ENCODE results near the gene OXA1L.
"Not testable (repeated sequence)": the region's sequence is repeated elsewhere in the genome, so short reads cannot be mapped to it uniquely, and the experiment has no call there.

The OXA1L gene

DNA sequence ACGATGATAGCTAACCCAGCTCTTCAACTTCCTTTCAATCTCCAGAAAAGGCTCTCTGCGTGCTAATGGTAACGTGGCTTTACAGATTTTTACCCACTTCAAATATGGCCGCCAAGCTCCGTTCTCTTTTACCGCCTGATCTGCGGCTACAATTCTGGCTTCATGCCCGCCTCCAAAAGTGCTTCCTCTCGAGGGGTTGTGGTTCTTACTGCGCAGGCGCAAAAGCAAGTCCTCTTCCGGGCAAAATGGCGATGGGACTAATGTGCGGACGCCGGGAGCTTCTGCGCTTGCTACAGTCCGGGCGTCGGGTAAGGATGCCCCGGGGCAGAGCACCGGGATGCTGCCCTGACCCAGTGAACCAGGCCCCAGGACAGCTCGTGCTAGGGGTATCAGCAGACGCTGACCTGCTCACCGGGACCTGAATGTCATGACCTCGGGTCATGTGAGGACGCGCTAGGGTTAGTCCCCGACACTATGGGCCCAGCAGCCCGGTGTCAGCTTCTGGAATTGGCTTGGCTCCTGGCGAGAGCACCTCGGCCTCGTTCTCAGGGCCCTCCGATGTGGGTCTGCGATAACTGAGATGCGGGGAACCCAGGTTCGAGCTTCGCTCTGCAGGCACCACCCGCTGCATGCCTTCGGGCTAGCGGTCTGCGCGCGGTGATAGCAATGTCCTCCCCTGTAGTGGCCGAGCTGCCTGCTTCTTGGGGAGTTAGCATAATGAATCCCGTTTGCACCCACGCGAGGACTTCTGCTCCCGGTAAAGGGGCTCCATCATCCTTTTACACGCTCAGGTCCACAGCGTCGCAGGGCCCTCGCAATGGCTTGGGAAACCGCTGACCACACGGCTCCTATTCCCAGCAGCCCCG lies at the start of gene OXA1L:
Gene OXA1L (plus strand): TSS at position 232 of the 866 bp plus-strand sequence. CDS start 14 bp downstream, at position 246.
- peak; percentile 91 for DNase-seq (ENCODE audit: low read depth, low spot score)

DNA sequence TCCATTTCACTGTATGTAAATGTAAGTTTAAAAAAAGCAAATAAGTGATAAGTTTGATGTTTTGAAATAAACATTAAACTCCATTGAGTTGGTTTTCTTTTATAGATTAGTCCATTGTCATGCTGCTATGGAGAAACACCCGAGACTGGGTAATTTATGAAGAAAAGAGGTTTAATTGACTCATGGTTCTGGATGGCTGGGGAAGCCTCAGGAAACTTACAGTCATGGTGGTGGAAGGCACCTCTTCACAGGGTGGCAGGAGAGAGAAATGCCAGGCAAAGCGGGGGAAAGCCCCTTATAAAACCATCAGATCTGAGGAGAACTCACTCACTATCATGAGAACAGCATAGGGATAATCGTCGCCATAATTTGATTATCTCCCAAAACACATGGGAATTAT lies 48.4 kb upstream of the OXA1L start:
- no peak for DNase-seq (ENCODE audit: low read depth, low spot score)

DNA sequence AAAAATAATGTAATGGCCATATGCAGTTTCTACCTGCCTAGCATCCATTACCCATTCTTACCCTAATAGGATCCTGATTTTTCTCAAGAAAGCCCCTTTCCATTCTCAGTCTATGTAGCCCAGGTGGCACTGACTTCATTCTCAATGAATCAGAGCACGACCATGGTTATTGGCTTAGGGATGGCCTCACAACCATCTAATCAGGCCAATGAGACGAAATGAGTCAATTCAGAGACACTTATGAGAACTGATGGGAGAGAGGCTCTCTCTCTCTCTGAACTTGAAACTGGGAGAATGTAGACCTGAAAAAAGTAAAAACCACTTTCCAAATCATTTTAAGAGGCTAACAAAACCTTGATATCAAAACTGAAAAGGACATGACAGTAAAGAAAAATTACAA lies 45.3 kb upstream of the OXA1L start:
- no peak for DNase-seq (ENCODE audit: low read depth, low spot score)

DNA sequence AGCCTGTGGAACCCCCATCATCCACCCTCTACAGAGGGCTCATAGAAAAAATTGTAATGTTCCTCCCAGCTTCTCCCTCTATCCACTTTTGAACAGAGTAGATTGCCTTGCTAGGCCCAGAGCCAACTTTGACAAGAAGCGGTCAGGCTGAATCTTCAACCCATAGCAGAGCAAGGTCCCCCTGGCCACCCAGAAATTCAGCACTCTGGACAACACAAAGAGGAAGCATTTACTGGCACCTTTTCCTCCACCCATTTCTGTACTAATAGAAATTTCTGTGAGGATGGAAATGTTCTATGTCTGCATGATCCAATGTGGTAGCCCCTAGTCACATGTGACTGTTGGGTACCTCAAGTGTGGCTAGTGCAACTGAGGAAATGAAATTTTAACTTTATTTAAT lies 42.7 kb upstream of the OXA1L start:
- DNase-seq (ENCODE audit: low read depth, low spot score): no peak

DNA sequence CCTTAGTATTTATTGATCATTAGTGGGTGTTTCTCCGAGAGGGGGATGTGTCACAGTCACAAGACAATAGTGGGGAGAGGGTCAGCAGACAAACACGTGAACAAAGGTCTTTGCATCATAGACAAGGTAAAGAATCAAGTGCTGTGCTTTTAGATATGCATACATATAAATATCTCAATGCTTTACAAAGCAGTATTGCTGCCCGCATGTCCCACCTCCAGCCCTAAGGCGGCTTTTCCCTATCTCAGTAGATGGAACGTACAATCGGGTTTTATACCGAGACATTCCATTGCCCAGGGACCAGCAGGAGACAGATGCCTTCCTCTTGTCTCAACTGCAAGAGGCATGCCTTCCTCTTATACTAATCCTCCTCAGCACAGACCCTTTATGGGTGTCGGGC lies 41.6 kb upstream of the OXA1L start:
- not testable (repeated sequence) for DNase-seq (ENCODE audit: low read depth, low spot score)

DNA sequence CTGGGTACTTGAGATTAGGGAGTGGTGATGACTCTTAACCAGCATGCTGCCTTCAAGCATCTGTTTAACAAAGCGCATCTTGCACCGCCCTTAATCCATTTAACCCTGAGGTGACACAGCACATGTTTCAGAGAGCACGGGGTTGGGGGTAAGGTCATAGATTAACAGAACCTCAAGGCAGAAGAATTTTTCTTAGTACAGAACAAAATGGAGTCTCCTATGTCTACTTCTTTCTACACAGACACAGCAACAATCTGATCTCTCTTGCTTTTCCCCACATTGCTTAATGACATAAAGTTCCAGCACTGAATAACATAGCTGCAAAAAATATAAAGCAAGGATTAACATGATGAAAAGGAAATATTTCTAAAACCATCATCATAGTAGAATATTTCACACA lies 41.1 kb upstream of the OXA1L start:
- DNase-seq (ENCODE audit: low read depth, low spot score): not testable (repeated sequence)

DNA sequence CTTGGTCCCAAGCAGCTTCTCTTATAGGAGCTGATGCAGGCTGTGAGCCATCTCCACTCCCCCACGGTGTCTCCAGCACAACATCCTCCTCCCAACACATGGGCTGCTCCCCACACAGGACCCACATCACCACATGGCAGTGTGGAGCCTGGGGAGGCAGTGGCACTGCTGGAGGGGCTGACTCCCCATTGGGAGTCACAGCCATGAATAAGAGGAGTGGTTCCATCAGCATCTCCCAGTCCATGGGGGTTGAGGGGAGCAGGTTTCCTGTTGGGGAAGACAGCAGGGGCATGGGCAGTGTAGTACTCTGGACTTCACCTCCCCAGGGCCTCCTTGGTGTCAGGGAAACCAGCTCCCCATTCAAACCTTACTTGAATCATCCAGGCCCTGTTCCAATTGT lies 40.5 kb upstream of the OXA1L start:
- DNase-seq (ENCODE audit: low read depth, low spot score): no peak

DNA sequence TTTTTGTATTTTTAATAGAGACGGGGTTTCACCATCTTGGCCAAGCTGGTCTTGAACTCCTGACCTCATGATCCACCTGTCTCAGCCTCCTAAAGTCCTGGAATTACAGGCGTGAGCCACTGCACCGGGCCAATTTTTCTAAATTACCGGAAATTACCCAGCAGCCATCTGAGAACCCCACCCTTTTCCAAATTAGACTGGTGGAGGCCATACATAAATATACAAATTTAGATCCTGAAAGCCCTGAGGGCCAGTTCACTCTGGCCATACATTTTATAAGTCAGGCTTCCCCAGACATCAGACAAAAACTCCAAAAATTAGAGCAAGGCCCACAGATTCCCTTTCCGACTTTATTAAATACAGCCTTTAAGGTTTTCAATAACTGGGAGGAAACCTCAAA lies 34.4 kb upstream of the OXA1L start:
- not testable (repeated sequence) for DNase-seq (ENCODE audit: low read depth, low spot score)

DNA sequence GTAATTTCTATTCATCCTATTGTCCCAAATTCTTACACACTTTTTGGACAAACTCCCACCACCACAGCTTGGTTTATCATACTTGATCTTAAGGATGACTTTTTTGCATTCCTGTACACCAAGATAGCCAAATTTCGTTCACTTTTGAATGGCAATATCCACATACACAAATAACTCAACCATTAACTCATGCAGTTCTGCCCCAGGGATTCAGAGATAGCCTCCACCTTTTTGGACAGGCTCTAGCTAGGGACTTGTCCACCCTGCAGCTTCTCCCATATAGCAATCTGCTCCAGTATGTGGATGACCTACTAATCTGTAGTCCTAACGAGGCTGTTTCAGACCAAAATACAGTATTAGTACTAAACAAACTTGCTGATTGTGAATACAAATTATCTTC lies 32.7 kb upstream of the OXA1L start:
- DNase-seq (ENCODE audit: low read depth, low spot score): no peak

DNA sequence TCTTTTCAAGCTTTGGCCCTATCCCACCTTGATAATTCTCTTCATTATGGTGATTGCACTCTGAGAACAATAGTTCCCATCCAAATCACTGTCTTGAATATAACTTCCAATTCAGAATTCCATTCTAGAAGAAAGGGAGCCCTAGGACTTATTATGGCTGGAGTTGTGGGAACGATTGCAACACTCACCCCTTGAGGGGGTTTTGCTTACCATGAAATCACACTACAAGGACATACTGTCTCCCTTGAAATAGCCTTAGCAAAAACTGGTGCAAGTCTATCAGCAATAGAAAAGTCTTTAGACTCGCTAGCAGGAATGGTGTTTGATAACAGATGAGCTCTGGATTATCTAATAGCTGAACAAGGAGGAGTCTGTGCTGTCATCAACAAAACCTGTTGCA lies 31.4 kb upstream of the OXA1L start:
- DNase-seq (ENCODE audit: low read depth, low spot score): no peak

DNA sequence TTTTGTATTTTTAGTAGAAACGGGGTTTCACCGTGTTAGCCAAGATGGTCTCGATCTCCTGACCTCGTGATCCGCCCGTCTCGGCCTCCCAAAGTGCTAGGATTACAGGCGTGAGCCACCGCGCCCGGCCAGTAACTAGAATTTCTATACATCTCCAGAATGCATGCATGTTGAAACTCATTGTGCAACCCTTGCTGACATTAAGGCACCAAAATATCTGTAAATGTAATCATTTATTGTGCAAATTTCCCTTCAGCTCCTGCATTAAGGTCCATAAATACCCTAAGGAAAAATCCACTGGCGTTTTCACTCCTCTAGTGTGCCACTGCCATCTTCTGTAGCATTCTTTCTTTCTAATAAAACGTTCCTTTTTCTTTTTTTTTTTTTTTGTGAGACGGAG lies 30.1 kb upstream of the OXA1L start:
- DNase-seq (ENCODE audit: low read depth, low spot score): not testable (repeated sequence)

DNA sequence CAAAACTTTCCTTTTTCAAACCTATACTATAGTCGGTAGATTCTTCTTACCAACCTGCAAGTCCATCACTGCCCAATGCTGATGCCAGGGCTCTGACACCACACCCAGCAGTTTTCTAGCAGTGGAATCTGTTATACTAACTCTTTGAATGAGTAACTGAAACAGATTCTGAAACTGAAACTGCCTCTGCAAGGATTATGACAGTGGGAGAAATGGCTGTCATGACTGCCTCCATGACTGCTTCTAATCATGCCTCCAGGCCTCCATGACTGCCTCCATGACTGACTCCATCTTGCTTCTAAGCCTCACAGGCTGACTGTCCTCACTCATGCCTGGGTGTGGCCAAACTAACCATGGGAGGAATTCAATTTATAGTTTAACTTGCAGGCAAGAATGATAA lies 29.4 kb upstream of the OXA1L start:
- no peak for DNase-seq (ENCODE audit: low read depth, low spot score)

DNA sequence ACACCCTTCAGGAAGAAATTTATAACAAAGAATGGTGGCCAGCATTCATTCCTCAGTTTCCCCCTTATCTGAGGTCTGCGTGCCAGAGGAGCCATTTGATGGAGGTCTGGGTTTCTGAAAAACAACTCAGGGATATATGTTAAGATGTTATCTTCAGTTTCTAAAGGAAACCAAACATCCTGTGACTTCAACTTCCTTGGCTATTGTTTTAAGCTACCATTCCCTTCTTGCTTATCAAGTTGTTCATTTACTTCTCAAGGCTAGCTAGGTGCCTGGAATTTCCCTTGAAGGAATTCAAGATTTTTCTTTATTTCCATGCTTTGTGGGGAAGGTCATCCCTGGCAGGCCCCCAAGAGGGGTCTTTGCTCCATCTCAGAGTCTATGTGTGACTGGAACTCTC lies 27.1 kb upstream of the OXA1L start:
- DNase-seq (ENCODE audit: low read depth, low spot score): no peak

DNA sequence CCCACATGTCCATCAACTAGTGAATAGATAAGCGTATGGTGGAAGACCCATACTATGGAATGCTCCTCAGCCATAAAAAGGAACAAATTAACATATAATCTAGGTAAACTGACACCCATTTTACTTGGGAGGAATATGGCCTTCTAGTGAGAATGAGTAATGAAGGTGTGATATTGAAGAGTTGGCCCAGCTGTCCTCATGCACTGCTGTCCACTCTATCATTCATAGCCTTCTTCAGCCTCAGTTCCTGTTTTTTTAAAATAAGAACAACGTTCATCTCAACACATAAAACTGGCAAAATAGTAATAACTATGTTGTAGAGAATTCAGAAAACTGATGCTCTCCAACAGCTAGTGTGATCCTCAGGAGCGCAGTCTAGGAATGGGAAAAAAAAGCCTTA lies 26.5 kb upstream of the OXA1L start:
- no peak for DNase-seq (ENCODE audit: low read depth, low spot score)

DNA sequence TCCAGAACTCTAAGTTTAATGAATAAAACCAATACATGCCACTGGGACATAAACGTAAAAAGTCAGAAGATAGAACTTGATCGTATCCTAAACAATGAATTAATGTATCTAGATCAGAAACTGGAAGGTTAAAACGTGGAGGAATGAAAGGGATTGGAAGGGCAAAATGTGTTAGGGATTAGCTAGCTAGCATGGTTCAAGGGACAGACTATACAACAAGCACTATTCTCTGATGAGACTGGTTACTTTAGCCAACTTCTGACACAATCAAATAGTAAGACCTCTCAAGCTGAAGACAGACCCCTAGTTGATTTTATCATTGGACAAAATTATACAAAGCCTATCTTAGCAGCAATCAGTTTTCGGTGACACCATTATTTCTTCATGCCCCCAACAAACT lies 18.7 kb upstream of the OXA1L start:
- DNase-seq (ENCODE audit: low read depth, low spot score): no peak

DNA sequence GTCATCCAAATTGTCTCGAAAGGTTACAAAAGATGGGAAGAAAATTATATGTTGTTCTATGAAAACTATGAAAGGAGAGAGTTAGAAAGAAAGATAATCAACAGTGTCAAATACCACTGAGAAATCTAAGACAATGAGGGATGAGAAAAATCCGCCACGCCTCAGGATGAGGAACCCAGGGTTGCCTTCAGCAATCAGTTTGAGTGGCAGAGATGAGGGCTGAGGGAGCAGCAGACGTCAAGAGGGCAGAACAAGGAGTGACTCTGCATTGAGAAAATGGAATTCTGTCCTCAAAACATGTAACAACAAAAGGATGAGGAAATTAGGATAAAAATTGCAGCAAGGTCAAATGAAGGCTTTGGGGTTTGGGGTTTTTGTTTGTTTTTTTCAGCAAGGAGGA lies 18.3 kb upstream of the OXA1L start:
- no peak for DNase-seq (ENCODE audit: low read depth, low spot score)

DNA sequence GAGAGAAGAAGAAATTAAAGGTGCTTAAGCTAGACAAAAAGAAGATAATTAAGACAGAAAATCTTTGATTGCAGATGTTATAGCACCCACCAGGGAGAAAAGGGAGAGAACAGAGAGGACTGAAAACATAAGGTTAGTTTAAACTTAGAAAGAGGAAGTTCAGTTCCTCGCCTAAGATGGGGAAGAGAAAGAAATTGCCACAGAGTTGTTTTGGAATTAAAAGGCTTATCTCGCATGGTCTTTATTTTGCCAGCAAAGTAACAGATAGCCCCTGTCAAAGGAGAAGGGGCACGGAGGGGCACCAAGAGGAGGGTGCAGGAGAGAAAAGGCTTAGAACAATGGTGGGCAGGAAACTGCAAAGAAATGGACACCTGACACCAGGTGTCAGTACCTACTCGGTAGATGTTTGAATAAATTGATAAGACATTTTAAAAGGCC lies 17.8 kb upstream of the OXA1L start:
- no peak for DNase-seq (ENCODE audit: low read depth, low spot score)

DNA sequence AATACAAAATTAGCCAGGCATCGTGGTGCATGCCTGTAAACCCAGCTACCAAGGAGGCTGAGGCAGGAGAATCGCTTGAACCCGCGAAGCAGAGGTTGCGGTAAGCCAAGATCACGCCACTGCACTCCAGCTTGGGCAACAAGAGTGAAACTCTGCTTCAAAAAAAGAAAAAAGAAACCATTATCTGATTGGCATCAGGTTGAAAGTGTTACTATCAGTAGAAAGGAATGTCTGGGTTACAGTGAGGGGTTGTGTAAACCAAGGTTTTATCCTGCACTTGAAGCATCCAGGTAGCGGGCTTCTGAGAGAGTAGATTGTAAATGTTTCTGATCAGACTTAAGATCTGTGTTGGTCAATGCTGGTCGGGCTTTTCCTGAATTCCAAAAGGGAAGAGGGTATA lies 14.1 kb upstream of the OXA1L start:
- DNase-seq (ENCODE audit: low read depth, low spot score): no peak

DNA sequence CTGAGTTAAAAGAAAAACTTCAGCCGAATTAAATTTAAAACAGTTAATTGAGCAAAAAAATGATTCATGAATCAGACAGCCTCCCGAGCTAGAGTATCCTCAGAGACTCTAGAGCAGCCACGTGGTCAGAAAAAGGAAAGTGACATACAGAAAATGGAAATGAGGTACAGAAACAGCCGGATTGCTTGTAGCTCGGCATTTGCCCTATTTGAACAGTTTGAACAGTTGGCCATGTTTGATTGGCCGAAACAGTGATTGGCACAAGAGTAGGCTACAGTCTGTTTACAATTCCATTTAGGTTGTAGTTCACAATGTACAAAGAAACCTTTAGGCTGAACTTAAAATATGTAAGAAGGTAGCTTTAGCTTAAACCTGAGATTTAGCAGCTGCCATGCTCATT lies 12.9 kb upstream of the OXA1L start:
- DNase-seq (ENCODE audit: low read depth, low spot score): no peak

DNA sequence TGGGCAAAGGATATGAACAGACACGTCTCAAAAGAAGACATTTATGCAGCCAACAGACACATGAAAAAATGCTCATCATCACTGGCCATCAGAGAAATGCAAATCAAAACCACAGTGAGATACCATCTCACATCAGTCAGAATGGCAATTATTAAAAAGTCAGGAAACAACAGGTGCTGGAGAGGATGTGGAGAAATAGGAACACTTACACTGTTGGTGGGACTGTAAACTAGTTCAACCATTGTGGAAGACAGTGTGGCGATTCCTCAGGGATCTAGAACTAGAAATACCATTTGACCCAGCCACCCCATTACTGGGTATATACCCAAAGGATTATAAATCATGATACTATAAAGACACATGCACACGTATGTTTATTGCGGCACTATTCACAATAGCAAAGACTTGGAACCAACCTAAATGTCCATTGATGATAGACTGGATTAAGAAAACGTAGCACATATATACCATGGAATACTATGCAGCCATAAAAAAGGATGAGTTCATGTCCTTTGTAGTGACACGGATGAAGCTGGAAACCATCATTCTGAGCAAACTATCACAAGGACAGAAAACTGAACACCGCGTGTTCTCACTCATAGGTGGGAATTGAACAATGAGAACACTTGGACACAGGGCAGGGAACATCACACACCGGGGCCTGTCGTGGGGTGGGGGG lies 8.4 kb upstream of the OXA1L start:
- not testable (repeated sequence) for DNase-seq (ENCODE audit: low read depth, low spot score)

DNA sequence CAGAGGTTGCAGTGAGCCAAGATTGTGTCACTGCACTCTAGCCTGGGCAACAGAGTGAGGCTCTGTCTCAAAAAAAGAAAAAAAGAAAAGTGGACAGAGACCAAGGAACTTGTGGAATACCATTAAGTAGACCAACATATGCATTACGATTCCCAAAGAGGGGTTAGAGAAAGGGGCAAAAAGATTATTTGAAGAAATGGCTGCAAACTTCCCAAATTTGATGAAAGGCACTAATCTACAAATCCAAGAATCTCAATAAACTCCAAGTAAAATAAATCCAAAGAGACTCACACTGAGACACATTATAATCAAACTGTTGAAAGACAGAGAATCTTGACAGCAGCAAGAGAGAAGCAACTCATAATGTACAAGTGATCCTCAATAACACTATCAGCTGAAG lies 4.8 kb upstream of the OXA1L start:
- no peak for DNase-seq (ENCODE audit: low read depth, low spot score)

DNA sequence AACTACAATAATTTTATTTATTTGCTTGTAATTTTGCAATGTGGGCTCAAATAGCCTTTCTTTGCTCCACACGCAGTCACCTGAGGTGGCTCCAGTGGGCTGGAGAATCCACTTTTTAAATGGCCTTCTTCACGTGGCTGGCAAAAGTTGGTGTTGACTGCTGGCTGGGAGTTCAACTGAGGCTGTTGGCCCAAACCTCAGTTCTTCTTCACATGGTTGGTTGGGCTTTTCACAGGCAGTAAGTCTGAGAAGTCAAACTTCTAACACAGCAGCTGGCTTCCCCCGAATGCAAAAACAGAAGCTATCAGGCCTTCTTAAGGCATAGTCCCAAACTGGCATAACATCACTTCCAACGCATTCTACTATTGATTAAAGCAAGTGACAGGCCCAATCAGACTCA lies 2.1 kb upstream of the OXA1L start:
- DNase-seq (ENCODE audit: low read depth, low spot score): no peak

DNA sequence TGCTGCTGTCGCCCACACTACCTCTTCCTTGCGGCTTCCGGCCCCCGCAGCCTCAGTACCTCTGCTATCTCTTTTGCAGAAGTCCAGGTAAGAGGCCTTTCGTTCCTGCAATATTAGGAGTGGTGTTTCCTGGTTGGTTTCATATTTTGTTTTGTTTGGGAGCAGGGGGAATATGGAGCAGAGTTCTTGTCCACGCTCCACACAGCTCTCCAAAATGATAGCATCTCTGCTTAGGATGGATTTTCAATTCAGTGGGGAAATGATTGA lies 768 bp downstream of the OXA1L start:
- no peak for DNase-seq (ENCODE audit: low read depth, low spot score)

Measured in iPS DF 19.7 (cell line).